Activated T-cell treated with anti-CD3 and anti-CD28 coated beads for 48 hours (primary cell): ENCODE data around the gene KANSL1.

Experiments used
- DNase-seq: peaks from one replicate; pipeline ENCODE4 v3.0.0-alpha.2; 2020; ENCODE audit warnings: low read depth

KANSL1 gene

DNA sequence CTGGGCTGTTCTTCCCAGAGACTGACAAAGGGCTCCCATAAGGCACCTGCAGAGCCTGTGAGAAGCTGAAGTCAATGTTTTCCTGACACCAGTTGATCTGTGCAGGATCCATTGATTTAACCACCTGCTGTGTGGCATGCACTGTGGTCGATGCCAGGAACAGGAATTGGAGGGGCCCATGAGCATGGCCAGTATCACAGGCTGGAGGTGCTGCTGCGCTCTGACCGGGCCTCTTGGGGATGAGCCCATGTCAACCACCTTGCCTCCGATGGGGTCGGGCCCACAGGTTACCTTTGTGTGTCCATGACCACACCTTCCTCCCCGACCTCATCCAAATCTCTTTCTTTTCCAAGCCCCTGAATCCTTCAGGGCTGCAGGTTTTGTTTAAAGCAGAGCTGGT lies 212.4 kb downstream of the KANSL1 start:
- no peak for DNase-seq
